ENCODE measurements around the gene NADSYN1. TPM values are rescaled to one million over a fixed set of nuclear protein-coding genes. Genes with fewer than 3 reads are reported as not detected.

NADSYN1 gene
- total RNA-seq, 4 donors from 2014 or later, result 54.2 to 85.9 (median 70.0) TPM

DNA sequence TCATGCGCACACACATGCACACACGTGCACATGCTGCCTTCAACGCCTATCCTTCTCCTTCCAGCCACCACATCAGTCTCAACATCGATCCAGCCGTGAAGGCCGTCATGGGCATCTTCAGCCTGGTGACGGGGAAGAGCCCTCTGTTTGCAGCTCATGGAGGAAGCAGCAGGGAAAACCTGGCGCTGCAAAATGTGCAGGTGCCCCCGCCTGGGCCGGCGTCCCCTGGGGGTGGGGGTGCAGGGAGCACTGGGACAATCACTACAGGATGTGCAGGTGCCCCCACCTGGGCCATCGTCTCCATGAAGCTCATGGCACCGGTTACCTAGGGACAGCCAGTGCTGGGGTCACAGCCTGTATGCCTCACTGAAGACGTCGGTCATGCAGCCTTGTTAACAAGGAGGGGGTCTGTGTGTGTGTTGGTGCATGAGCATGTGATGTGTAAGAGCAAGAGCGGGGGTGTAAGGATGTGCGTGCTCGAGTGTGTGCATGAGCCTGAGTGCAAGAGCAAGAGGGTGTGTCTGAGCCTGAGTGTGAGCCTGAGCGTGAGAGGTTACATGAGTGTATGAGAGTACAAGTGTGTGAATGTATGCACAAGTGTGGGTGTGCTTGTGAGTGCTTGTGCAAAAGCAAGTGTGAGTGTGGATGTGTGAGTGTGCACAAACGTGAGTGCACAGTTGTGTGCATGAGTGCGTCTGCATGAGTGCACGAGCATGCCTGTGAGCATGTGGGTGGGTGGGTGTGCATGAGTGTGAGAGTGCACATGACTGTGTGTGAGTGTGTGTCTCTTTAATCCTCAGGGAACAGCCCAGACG, 31.5 kb downstream of the NADSYN1 start:
- peaks cover 4 to 99% (median 24%) of the 10 kb centered on the region in 3 donors for H3K36me3 ChIP-seq
- TF ChIP-seq, protein P1, sequence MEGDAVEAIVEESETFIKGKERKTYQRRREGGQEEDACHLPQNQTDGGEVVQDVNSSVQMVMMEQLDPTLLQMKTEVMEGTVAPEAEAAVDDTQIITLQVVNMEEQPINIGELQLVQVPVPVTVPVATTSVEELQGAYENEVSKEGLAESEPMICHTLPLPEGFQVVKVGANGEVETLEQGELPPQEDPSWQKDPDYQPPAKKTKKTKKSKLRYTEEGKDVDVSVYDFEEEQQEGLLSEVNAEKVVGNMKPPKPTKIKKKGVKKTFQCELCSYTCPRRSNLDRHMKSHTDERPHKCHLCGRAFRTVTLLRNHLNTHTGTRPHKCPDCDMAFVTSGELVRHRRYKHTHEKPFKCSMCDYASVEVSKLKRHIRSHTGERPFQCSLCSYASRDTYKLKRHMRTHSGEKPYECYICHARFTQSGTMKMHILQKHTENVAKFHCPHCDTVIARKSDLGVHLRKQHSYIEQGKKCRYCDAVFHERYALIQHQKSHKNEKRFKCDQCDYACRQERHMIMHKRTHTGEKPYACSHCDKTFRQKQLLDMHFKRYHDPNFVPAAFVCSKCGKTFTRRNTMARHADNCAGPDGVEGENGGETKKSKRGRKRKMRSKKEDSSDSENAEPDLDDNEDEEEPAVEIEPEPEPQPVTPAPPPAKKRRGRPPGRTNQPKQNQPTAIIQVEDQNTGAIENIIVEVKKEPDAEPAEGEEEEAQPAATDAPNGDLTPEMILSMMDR (IDR thresholded peaks at IDR 0.05), result no peak
- TF ChIP-seq POLR2A (IDR thresholded peaks at IDR 0.05), result no peak
- no peak for TF ChIP-seq EP300 (IDR thresholded peaks at IDR 0.05)
- 88 to 90% methylated on average over 21 to 23 of the region's 23 CpGs for WGBS, 2 donors
- H3K4me1 ChIP-seq, result peaks cover 0 to 7% (median 0%) of the 10 kb centered on the region in 4 donors
- H3K27me3 ChIP-seq, result no peaks in the 10 kb centered on the region
- no peak overlapping the region for H3K4me3 ChIP-seq
- no peak for DNase-seq (ENCODE audit: low spot score in 2 of 2)
- H3K27ac ChIP-seq, result no peak overlapping the region
- H3K9me3 ChIP-seq, result no peaks in the 10 kb centered on the region

DNA sequence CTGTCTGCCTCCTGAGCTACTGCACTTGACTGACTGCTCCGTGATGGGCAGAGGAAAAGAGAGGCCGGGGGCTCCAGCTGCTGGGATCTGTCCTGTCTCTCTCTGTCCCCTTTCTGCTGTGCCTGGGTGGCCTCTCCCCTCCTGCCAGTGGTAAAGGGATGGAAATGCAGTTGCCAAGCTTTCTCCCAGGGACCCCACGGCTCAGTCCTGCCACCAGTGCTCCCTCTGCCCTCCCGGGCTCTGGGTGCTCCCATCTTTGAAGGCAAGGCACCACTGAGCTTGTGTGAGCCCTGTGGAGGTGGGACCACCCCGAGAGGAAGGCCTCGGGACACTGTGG, 32.0 kb downstream of the NADSYN1 start:
- H3K4me3 ChIP-seq, result no peak overlapping the region
- H3K9me3 ChIP-seq, result no peaks in the 10 kb centered on the region
- H3K36me3 ChIP-seq, result peaks cover 4 to 99% (median 24%) of the 10 kb centered on the region in 3 donors
- H3K4me1 ChIP-seq, result peaks cover 0 to 7% (median 0%) of the 10 kb centered on the region in 4 donors
- TF ChIP-seq POLR2A (IDR thresholded peaks at IDR 0.05) (no peak), EP300 (IDR thresholded peaks at IDR 0.05) (no peak)
- TF ChIP-seq, protein P1 (IDR thresholded peaks at IDR 0.05), result no peak
- no peak overlapping the region for H3K27ac ChIP-seq
- DNase-seq (ENCODE audit: low spot score in 2 of 2), result no peak
- no peaks in the 10 kb centered on the region for H3K27me3 ChIP-seq
- 84% methylated on average over 6 of the region's 6 CpGs for WGBS, 2 donors

DNA sequence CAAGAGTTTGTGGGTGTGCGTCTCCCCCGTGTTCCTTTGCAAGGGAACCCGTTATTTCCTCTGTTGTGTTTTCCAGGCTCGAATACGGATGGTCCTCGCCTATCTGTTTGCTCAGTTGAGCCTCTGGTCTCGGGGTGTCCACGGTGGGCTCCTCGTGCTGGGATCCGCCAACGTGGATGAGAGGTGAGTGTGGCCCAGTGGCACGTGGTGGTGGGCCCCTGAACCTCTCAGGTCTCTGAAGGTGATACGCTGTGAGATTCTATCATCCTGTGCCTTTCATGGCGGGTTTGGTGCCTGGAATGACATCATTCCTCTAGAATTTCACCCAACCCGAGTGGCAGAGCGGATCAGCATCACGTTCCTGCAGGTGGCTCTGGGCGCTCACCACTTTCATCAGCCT, 32.5 kb downstream of the NADSYN1 start:
- H3K27ac ChIP-seq, result no peak overlapping the region
- no peak for DNase-seq (ENCODE audit: low spot score in 2 of 2)
- no peaks in the 10 kb centered on the region for H3K27me3 ChIP-seq
- WGBS, 2 donors, result 92 to 95% methylated on average over 18 of the region's 18 CpGs
- H3K4me1 ChIP-seq, result peaks cover 0 to 7% (median 0%) of the 10 kb centered on the region in 4 donors
- no peaks in the 10 kb centered on the region for H3K9me3 ChIP-seq
- H3K4me3 ChIP-seq, result no peak overlapping the region
- no peak for TF ChIP-seq EP300 (IDR thresholded peaks at IDR 0.05)
- no peak for TF ChIP-seq POLR2A (IDR thresholded peaks at IDR 0.05)
- peaks cover 4 to 99% (median 24%) of the 10 kb centered on the region in 3 donors for H3K36me3 ChIP-seq

DNA sequence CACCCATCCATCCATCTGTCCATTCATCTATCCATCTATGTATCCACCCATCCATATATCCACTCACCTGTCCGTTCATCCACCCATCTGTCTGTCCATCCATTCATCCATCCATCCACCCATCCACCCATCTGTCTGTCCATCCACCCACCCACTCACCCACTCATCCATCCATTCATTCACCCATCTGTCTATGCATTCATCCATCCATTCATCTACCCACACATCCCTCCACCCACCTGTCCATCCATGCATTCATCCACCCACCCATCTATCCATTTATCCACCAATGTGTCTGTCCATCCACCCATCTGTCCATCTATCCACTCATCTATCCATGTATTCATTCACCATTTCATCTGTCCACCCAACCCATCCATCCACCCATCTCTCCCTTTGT, 33.3 kb downstream of the NADSYN1 start:
- peaks cover 4 to 99% (median 27%) of the 10 kb centered on the region in 3 donors for H3K36me3 ChIP-seq
- H3K4me1 ChIP-seq, result peaks cover 0 to 7% (median 0%) of the 10 kb centered on the region in 4 donors
- H3K27ac ChIP-seq, result no peak overlapping the region
- TF ChIP-seq EP300 (IDR thresholded peaks at IDR 0.05), result no peak
- TF ChIP-seq, protein P1 (IDR thresholded peaks at IDR 0.05), result no peak
- TF ChIP-seq POLR2A (IDR thresholded peaks at IDR 0.05), result no peak
- no peak for DNase-seq (ENCODE audit: low spot score in 2 of 2)
- H3K9me3 ChIP-seq, result no peaks in the 10 kb centered on the region
- WGBS, 2 donors, result 90 to 97% methylated on average over 1 of the region's 1 CpG
- H3K27me3 ChIP-seq, result no peaks in the 10 kb centered on the region
- no peak overlapping the region for H3K4me3 ChIP-seq

DNA sequence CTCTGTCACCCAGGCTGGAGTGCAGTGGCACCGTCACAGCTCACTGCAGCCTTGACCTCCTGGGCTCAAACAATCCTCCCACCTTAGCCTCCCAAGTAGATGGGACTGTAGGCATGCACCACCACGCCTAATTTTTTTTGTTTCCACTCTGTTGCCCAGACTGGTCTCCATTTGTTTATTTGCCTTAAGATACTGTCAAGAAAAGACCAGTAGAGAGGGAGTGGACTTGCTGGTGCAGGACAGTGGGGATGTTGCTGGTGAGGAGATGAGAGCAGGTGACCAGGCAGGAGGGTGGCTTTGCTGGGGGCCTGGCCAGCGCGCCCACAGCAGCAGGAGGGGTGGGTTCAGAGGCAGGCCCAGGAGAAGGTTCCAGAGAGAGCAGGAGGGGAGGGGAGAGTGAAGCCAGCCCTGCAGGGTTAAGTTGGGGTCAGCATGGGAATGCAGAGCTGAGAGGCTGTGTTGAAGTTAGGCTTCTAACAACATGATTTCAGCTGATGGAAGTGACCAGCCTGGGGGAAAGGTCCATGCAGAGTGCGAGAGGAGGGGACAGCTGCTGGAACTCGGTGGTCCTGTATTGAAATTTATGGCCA, 35.8 kb downstream of the NADSYN1 start:
- H3K27ac ChIP-seq, result no peak overlapping the region

More for the DNA sequence above, 35.8 kb downstream of the NADSYN1 start:
- peaks cover 4 to 99% (median 19%) of the 10 kb centered on the region in 3 donors for H3K36me3 ChIP-seq
- no peaks in the 10 kb centered on the region for H3K27me3 ChIP-seq
- no peak overlapping the region for H3K4me3 ChIP-seq
- DNase-seq (ENCODE audit: low spot score in 2 of 2), result no peak
- H3K9me3 ChIP-seq, result no peaks in the 10 kb centered on the region
- 47 to 63% methylated on average over 6 of the region's 6 CpGs for WGBS, 2 donors
- TF ChIP-seq, protein P1 (IDR thresholded peaks at IDR 0.05), result no peak
- TF ChIP-seq POLR2A (IDR thresholded peaks at IDR 0.05), result no peak
- TF ChIP-seq EP300 (IDR thresholded peaks at IDR 0.05), result no peak
- peaks cover 0 to 7% (median 0%) of the 10 kb centered on the region in 4 donors for H3K4me1 ChIP-seq

Data from tibial nerve (tissue), 4 donors.